H9 (cell line): ENCODE measurements around the gene LRPAP1. TPM values are rescaled to one million over a fixed set of nuclear protein-coding genes. Genes with fewer than 3 reads are reported as not detected.

ENCODE experiments used
- DNase-seq: peaks from one replicate; pipeline ENCODE4 v3.0.0-alpha.2; 2017
- H2AFZ ChIP-seq: one replicate; pipeline ENCODE4 v1.6.1; 2013; ENCODE audit warnings: mild to moderate bottlenecking, low read length, control low read depth, moderate library complexity
- H2AK5ac ChIP-seq: 2 replicates; pipeline ENCODE4 v1.6.1; 2013; ENCODE audit warnings: low read length, control low read depth, mixed read lengths; ENCODE audit not compliant: insufficient read length
- H2BK120ac ChIP-seq: one replicate; pipeline ENCODE4 v1.6.1; 2013; ENCODE audit warnings: low read depth, mild to moderate bottlenecking, low read length, control low read depth, inconsistent platforms; ENCODE audit not compliant: poor library complexity, severe bottlenecking
- H2BK12ac ChIP-seq: 2 replicates; pipeline ENCODE4 v1.6.1; 2013; ENCODE audit warnings: low read length, control low read depth, mixed read lengths, low read depth; ENCODE audit not compliant: insufficient read length
- H2BK15ac ChIP-seq: 2 replicates; pipeline ENCODE4 v1.6.1; 2013; ENCODE audit warnings: low read depth, low read length, control low read depth
- H2BK20ac ChIP-seq: one replicate; pipeline ENCODE4 v1.6.1; 2013; ENCODE audit warnings: low read depth, mild to moderate bottlenecking, low read length, control low read depth, inconsistent platforms; ENCODE audit not compliant: poor library complexity, severe bottlenecking
- H2BK5ac ChIP-seq: 2 replicates; pipeline ENCODE4 v1.6.1; 2013; ENCODE audit warnings: low read length, control low read depth, mixed read lengths; ENCODE audit not compliant: insufficient read length
- H3K14ac ChIP-seq: 2 replicates; pipeline ENCODE4 v1.6.1; 2013; ENCODE audit warnings: low read length, control low read depth; ENCODE audit not compliant: insufficient read depth
- H3K18ac ChIP-seq: 2 replicates; pipeline ENCODE4 v1.6.1; 2013; ENCODE audit warnings: low read depth, mild to moderate bottlenecking, mixed read lengths, low read length, control low read depth; ENCODE audit not compliant: insufficient read length
- H3K23ac ChIP-seq: 2 replicates; pipeline ENCODE4 v1.6.1; 2013; ENCODE audit warnings: low read length, control low read depth, mixed read lengths, low read depth; ENCODE audit not compliant: insufficient read length
- H3K23me2 ChIP-seq: 2 replicates; pipeline ENCODE4 v1.6.1; 2013; ENCODE audit warnings: low read depth, mild to moderate bottlenecking, mixed read lengths, low read length, control low read depth; ENCODE audit not compliant: insufficient read length, poor library complexity, severe bottlenecking
- H3K27ac ChIP-seq: 2 replicates; pipeline ENCODE4 v1.5.1; 2013; ENCODE audit warnings: low read length, control low read depth, mixed read lengths, low read depth; ENCODE audit not compliant: insufficient read length
- H3K27me3 ChIP-seq: 2 replicates; pipeline ENCODE4 v1.6.1; 2013; ENCODE audit warnings: low read length, control low read depth, inconsistent platforms; ENCODE audit not compliant: insufficient read depth
- H3K4ac ChIP-seq: 2 replicates; pipeline ENCODE4 v1.6.1; 2013; ENCODE audit warnings: low read depth, mild to moderate bottlenecking, control low read depth, inconsistent platforms, low read length, moderate library complexity
- H3K4me1 ChIP-seq: 2 replicates; pipeline ENCODE4 v1.6.1; 2013; ENCODE audit warnings: low read length, control low read depth, inconsistent platforms; ENCODE audit not compliant: insufficient read depth
- H3K4me2 ChIP-seq: 2 replicates; pipeline ENCODE4 v1.6.1; 2013; ENCODE audit warnings: low read length, control low read depth, mixed read lengths; ENCODE audit not compliant: insufficient read length, insufficient read depth
- H3K56ac ChIP-seq: 2 replicates; pipeline ENCODE4 v1.6.1; 2013; ENCODE audit warnings: low read depth, mild to moderate bottlenecking, mixed read lengths, low read length, control low read depth; ENCODE audit not compliant: insufficient read length
- H3K79me1 ChIP-seq: 2 replicates; pipeline ENCODE4 v1.6.1; 2013; ENCODE audit warnings: low read depth, mild to moderate bottlenecking, moderate library complexity, low read length, control low read depth, inconsistent platforms; ENCODE audit not compliant: insufficient read depth, poor library complexity, severe bottlenecking
- H3K79me2 ChIP-seq: 2 replicates; pipeline ENCODE4 v1.6.1; 2013; ENCODE audit warnings: low read length, control low read depth, inconsistent platforms; ENCODE audit not compliant: insufficient read depth
- H3K9ac ChIP-seq: 2 replicates; pipeline ENCODE4 v1.6.1; 2013; ENCODE audit warnings: low read length, control low read depth, mixed read lengths; ENCODE audit not compliant: insufficient read length; ENCODE audit errors: extremely low read depth
- H3K9me3 ChIP-seq: one replicate; pipeline ENCODE4 v1.6.1; 2013; ENCODE audit warnings: low read depth, low read length, inconsistent platforms; ENCODE audit not compliant: control insufficient read depth
- H3T11ph ChIP-seq: one replicate; pipeline ENCODE4 v1.6.1; 2013; ENCODE audit warnings: mild to moderate bottlenecking, low read length, control low read depth, inconsistent platforms
- H4K20me1 ChIP-seq: one replicate; pipeline ENCODE4 v1.6.1; 2013; ENCODE audit not compliant: control insufficient read depth, insufficient read length, insufficient read depth
- H4K5ac ChIP-seq: 2 replicates; pipeline ENCODE4 v1.6.1; 2013; ENCODE audit warnings: low read depth, mild to moderate bottlenecking, mixed read lengths, low read length, control low read depth; ENCODE audit not compliant: insufficient read length
- H4K8ac ChIP-seq: replicated peaks from 2 replicates; pipeline ENCODE4 v1.6.1; 2013; ENCODE audit warnings: low read length, control low read depth, mixed read lengths, low read depth; ENCODE audit not compliant: insufficient read length
- H4K91ac ChIP-seq: 2 replicates; pipeline ENCODE4 v1.6.1; 2013; ENCODE audit warnings: low read depth, mild to moderate bottlenecking, moderate library complexity, mixed read lengths, low read length, control low read depth; ENCODE audit not compliant: insufficient read length
- H3K27ac Mint-ChIP-seq, 3 experiments: 2 replicates in 2 of 3; 3 replicates in 1 of 3; pipeline ENCODE4 v1.8.0; 2020 to 2021; ENCODE audit warnings: mixed read lengths in 3 of 3, mild to moderate bottlenecking in 1 of 3, moderate library complexity in 1 of 3
- H3K27me3 Mint-ChIP-seq: 2 replicates; pipeline ENCODE4 v1.8.0; 2021; ENCODE audit warnings: low read depth, mild to moderate bottlenecking, moderate library complexity, mixed read lengths
- H3K36me3 Mint-ChIP-seq, 3 experiments: 2 replicates in 2 of 3; 3 replicates in 1 of 3; pipeline ENCODE4 v1.8.0; 2020 to 2021; ENCODE audit warnings: low read depth in 3 of 3, mixed read lengths in 3 of 3; ENCODE audit not compliant: insufficient read depth in 1 of 3
- H3K4me1 Mint-ChIP-seq, 2 experiments: 2 replicates each; pipeline ENCODE4 v1.8.0; 2020; ENCODE audit warnings: mixed read lengths in 2 of 2
- H3K4me3 Mint-ChIP-seq, 2 experiments: 2 replicates in 1 of 2; 3 replicates in 1 of 2; pipeline ENCODE4 v1.8.0; 2020 to 2021; ENCODE audit warnings: mild to moderate bottlenecking in 2 of 2, mixed read lengths in 2 of 2, moderate library complexity in 1 of 2
- H3K9me3 Mint-ChIP-seq, 2 experiments: 2 replicates in 1 of 2; 3 replicates in 1 of 2; pipeline ENCODE4 v1.8.0; 2020; ENCODE audit warnings: mild to moderate bottlenecking in 2 of 2, mixed read lengths in 2 of 2, moderate library complexity in 1 of 2
- CTCF ChIP-seq: fragments of 200-600 bp; sonication (generic); conservative IDR thresholded peaks from 3 replicates; pipeline ENCODE4 v1.8.0; 2021; ENCODE audit warnings: antibody characterized with exemption, mild to moderate bottlenecking
- WGBS: extraction: QIAGEN DNeasy Blood & Tissue Kit; methylation state at CpG from one replicate; pipeline ENCODE4 v1.1.7; 2013; ENCODE audit warnings: missing lambda C conversion rate, low lambda C conversion rate, mixed read lengths; ENCODE audit not compliant: insufficient read length; ENCODE audit errors: extremely low coverage; 5-methylcytosine and 5-hydroxymethylcytosine counted together
- total RNA-seq: library from RNA; stranded (reverse); gene quantifications from 2 replicates; pipeline ENCODE4 v1.2.1, GENCODE V29; 2021

LRPAP1 gene
- total RNA-seq, 1 experiment from 2014 or later = 85.9 TPM

GRCh38 chr4:3475041-3475712, 57.0 kb downstream of the LRPAP1 start:
- no peak for TF ChIP-seq CTCF
- Histone ChIP-seq H3T11ph (no peak overlapping the region), H2BK5ac (no peak overlapping the region), H2BK20ac (no peak overlapping the region), H3K4me1 (no peaks in the 10 kb centered on the region), H3K23me2 (no peaks in the 10 kb centered on the region), H2AFZ (no peak overlapping the region), H3K56ac (no peak overlapping the region), H3K23ac (no peak overlapping the region), H2AK5ac (no peak overlapping the region), H2BK15ac (no peak overlapping the region), H2BK120ac (no peak overlapping the region), H4K91ac (no peak overlapping the region), H3K18ac (no peak overlapping the region), H3K79me1 (no peaks in the 10 kb centered on the region), H3K4ac (no peak overlapping the region), H4K20me1 (no peaks in the 10 kb centered on the region), H3K14ac (no peak overlapping the region; the same call in 1 of the 2 replicates), H4K5ac (no peak overlapping the region), H3K9me3 (no peaks in the 10 kb centered on the region), H3K27ac (no peak overlapping the region), H3K4me2 (no peak overlapping the region), H3K9ac (no peak overlapping the region), H4K8ac (no peak overlapping the region), H3K27me3 (peaks cover 2% of the 10 kb centered on the region; the same call in 1 of the 2 replicates), H3K79me2 (no peaks in the 10 kb centered on the region), H2BK12ac (no peak overlapping the region)
- no CpG with 5 or more reads among the region's 15 CpGs for WGBS
- Mint-ChIP-seq H3K36me3 (no peaks in the 10 kb centered on the region), H3K4me3 (no peak overlapping the region), H3K27me3 (peaks cover 93% of the 10 kb centered on the region), H3K9me3 (no peaks in the 10 kb centered on the region), H3K27ac (no peak overlapping the region), H3K4me1 (peaks cover 2 to 9% of the 10 kb centered on the region in 2 experiments; a peak in 2 of 4 replicates)
- no peak for DNase-seq
